Femur (tissue), 1 donor: ENCODE results near the gene HIC2.
"Not testable (repeated sequence)": the region's sequence is repeated elsewhere in the genome, so short reads cannot be mapped to it uniquely, and the experiment has no call there.

Experiments used
- DNase-seq: peaks from one replicate; pipeline ENCODE4 v3.0.0-alpha.2; 2017

Gene HIC2

DNA sequence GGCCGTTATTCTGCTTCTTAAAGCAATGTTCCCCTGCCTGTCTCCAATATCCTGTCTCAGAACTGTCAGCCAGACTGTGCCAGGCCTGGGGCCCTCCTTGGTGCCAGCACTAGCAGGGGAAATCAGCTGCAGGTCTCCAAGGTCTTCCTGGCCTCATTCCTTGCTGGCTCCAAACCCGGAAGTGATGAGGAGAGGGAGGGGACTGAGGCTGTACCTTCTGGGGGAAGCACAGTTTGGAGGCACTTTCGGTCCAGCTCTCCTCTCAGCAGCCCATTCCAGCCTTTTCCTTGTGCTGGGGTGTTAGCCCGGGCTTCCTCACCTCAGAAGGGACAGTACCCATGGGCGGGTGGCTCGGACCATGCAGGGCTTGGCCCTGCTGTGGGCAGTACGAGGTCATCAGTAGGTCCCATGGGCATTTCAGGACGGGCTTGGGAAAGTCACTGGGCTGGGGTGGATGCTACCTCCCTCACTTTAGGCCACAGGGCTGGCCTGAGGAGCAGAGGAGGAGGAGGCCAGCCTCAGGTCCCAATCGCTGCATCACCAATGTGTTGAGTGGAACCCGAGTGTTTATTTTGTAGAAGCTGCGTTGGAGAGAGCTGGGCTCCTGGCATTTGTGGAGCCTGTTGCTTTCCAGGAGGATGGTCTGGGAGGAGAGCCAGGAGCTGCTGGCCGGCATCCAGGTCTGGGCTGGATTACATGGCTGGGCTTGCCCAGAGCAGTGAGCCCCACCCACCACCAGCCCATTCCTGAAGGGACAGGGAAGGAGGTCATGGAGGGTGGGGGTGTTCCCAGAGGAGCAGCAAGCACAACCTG, 19.0 kb downstream of the HIC2 start:
- DNase-seq, result not testable (repeated sequence)

GRCh38 chr22:21438013-21438412, 20.8 kb downstream of the HIC2 start:
- not testable (repeated sequence) for DNase-seq

- not testable (repeated sequence) for DNase-seq
Measured at GRCh38 chr22:21440018-21440636, 23.0 kb downstream of the HIC2 start.

DNA sequence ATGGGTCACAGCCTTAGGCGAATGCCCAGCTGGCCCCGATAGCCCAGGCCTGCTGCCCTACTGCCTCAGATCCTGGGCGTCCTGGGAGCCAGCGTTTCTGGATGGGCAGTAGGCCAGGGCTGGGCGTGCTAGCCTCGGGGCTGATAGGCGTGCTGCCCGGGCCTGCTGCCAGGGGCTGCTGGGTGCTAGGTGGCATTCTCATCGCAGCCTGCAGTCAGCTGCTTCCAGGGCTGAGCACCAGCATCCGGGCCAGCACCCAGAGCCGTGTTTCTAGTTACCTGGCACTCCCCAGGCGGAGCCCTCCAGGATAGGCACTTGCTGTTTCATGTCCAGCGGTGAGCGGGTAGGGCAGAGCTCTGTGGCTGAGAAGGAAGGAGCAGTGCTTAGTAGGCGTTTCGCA, 23.5 kb downstream of the HIC2 start:
- not testable (repeated sequence) for DNase-seq

- DNase-seq, result not testable (repeated sequence)
Measured at GRCh38 chr22:21441170-21441569, 24.0 kb downstream of the HIC2 start.

GRCh38 chr22:21442123-21442522, 25.0 kb downstream of the HIC2 start:
- not testable (repeated sequence) for DNase-seq

GRCh38 chr22:21442646-21443045, 25.5 kb downstream of the HIC2 start:
- not testable (repeated sequence) for DNase-seq

DNA sequence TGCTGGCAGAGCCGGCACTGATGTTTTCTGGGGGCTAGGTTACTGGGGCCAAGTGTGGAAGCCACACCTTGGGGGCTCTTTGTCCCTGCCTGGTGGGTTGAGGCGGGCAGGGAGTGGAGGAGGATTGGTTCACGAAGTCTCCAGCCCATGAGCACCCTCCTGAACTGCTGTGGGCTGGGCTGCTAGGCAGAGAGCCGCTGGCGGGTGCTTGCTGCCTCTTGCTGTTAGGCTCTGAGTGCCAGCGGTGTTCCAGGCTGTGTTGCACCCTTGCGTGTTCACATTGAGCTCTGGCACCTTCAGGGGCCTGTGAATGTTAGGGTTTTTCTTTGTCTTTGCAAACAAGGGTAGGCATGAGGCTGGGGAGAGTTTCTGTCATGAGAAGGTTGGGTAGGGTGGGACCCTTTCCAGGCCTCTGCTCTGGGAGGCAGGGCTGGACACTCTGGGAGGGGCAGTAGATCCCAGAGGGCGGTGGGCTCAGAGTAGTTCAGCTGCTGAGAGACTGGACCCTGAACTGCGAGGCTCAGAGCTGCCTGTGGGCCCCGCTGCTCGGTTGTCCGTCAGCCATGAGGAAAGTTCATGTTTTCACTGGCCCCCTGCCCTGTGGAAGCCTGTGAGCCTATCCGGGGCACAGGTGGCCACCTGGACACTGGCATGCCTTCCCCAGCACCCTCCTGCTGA, 26.0 kb downstream of the HIC2 start:
- DNase-seq, result peak; percentile 16

DNA sequence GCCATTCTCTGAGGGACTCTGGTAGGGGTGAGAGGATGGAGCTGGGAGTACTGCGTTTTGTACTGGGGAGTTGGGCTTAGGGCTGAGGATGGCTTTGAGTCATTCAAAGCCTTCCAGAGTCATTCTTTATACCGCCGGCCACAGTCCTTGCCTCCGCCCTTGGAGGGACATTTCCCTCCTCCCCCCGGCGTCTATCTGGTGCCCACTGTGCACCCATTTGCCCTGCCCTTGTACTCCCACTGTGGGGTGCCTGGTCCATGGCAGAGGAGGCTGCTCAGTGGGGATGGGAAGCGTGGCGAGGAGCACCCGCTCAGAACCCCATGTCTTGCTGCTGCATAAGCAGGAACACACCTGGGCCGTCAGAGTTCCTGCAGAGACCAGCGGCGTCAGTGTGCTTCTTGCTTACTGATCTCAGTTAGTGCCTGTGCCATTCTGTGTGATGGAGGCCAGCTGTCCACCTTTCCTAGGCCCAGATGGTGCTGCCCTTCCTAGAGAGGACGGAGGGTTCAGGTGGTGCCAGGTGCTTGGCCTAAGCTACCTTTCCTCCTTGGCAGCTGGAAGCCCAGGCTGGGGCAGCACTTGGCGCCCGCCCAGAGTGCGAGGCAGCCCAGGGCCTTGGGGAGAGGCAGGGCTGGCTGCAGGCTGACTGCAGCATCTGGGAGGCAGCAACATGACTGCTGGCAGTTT, 26.7 kb downstream of the HIC2 start:
- DNase-seq, result peak; percentile 16

GRCh38 chr22:21444701-21445436, 27.7 kb downstream of the HIC2 start:
- DNase-seq, result peak; percentile 43

- no peak for DNase-seq
Measured at GRCh38 chr22:21445437-21446127, 28.4 kb downstream of the HIC2 start.

DNA sequence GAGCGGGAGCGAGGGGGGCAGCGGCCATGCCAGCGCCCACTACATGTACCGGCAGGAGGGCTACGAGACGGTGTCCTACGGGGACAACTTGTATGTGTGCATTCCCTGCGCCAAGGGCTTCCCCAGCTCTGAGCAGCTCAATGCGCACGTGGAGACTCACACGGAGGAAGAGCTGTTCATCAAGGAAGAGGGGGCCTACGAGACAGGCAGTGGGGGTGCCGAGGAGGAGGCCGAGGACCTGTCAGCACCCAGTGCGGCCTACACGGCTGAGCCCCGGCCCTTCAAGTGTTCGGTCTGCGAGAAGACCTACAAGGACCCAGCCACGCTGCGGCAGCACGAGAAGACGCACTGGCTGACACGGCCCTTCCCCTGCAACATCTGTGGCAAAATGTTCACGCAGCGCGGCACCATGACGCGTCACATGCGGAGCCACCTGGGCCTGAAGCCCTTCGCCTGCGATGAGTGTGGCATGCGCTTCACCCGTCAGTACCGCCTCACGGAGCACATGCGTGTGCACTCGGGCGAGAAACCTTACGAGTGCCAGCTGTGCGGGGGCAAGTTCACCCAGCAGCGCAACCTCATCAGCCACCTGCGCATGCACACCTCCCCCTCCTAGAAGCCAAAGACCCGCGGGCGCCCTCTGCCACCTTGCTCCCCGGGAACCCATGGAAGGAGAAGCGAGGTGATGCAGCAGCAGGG, 29.1 kb downstream of the HIC2 start:
- DNase-seq, result peak; percentile 13

DNA sequence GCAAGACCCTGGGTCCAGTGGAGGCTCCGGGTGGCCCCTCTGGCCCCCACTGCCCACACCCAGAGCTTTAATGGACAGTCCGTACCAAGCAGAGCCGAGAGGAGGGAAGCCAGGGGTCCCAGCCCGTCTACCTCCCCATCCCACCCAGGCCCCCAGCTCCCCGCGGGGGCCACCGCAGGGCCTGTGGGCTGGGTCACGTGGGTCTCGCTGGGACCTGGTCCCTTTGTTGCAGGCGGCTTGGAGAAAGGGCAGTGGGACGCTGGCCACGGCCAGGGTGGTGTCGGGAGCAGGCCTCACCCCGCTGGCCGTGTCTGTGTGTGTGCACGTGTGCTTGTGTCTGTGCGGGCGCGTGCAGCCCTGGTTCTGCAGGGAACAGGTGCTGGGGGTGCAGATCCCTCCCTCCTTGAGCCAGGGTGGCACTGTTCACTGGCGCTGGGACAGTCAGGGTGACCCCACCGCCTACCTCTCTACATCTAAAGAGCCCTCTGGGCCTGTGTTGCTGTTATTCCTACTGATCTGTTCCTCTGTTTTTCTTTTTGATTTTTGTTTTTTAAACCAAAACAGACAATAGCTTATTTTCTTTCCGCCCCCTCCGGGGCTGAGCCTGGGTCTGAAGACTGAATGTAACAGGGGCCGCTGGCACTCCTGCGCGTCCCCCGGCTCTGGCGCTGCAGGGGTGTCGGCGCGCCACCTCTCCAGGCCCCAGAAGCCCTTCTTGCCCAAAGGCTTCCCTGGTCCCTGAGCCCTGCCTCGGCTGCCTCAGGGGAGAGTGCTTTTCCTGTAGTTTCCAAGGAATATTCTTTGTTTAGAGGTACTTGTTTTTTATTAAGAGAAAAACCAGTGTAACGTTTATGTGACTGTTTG, 29.9 kb downstream of the HIC2 start:
- DNase-seq, result peak; percentile 15

GRCh38 chr22:21447694-21448402, 30.7 kb downstream of the HIC2 start:
- peak; percentile 14 for DNase-seq

DNA sequence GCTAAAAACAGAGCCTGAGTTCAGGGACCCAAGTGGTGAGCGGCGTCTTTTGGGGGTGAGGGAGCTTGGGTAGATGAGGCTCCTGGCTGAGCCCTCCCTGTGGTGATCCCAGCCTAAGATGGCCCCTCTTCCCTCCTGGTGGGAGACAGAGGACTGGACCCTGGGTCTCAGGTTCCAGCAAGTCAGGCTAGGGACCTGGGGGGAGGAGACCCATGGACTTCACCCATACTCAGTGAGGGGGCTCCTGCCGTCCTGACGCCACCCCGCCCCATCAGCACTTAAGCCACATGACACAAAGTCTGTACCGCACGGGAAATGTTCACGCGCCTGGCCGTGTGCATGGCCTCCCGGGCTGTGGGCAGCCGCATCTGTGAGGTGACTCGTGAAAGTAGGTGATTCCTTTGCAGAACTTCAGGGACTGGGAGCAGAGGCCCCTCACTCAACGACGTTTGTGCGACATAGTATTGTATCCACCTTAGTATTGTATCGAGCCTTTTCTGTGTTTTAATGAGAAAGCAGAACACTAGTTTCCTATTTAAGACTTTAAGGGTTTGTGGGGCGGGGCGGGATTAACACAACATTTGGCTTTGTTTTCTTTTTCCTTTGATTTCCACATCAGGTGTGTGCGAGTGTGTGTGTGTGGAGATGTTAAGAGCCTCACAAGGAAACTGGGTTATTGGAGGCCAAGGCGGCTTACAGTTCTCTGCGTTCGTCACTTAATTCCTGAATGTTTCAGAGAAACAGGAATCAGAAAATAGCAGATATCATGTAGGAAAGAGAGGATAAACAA, 31.7 kb downstream of the HIC2 start:
- DNase-seq, result peak; percentile 13

- DNase-seq, result peak; percentile 17
Measured at GRCh38 chr22:21449531-21450319, 32.6 kb downstream of the HIC2 start.

GRCh38 chr22:21450320-21450831, 33.2 kb downstream of the HIC2 start:
- peak; percentile 11 for DNase-seq
